Stimulated activated CD8-positive, alpha-beta memory T cell treated with anti-CD3 and anti-CD28 coated beads, Interleukin-12 subunit alpha, Interleukin-12 subunit beta, amount 100 ng/mL, for 4 hours (primary cell): Measurements from ENCODE around the gene ASCL2.
"Not testable (repeated sequence)": the region's sequence is repeated elsewhere in the genome, so short reads cannot be mapped to it uniquely, and the experiment has no call there.

ENCODE experiments used
- DNase-seq: peaks from one replicate; pipeline ENCODE4 v3.0.0-alpha.2; 2020; ENCODE audit warnings: low read depth

The ASCL2 gene

DNA sequence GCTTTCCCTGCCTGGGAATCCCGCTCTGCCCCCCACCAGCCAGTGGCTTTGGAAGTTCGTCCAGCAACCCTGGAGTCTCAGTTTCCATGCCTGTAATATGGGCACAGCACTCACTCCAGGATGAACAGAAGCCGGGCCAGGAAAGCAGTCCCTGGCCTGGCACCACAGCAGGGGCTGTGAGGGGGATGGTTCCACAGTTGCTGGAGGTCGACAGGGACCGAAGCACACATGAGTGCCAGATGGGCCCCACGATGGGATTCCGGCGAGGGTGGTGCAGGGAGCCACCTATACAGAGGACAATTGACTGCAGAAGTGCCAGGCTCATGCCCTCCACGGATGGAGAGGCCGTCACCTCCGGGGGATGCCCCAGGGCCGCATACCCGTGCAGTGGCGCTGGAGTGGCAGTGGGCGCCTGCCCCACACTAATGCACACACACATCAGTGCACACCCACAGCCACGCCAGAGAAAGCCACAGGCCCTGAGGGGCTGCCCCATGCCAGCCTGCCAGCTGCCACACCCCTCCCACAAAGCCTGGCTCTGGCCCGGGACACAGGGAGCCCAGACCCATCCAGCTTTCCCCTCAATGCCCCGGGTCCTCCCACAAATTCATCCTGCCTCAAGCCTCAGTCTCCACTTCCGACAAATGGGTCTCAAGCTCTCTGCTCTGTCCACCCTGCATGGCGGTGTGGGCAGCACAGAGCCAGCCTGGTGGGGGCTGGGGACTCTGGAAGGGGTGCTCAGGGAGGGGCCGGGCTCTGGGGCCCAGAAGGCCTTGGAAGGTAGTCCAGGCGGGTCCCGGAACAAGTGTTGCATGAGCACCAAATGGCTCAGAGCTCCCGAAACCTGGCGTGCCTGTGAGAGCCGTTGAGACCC lies 9.7 kb downstream of the ASCL2 start:
- no peak for DNase-seq

GRCh38 chr11:2259897-2260451 lies 10.4 kb downstream of the ASCL2 start:
- no peak for DNase-seq

DNA sequence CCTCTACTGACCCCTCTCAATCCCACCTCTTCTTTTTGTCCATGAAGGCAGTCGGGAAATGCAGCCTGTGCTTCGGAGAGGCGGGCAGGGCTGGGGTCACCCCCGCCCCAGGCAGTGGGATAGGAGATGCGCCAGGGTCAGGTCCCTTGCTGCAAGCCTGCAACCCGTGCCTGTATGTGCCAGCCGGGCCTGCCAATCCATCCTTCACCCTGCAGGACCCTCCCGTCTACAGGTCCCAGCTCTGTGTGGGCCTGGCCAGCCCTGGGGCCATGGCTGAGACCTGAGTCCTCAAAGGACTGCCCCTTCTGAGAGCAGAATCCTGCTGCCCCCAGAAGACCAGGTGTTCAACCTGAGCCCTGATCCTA lies 10.9 kb downstream of the ASCL2 start:
- DNase-seq, result no peak

GRCh38 chr11:2258501-2259465 lies 11.6 kb downstream of the ASCL2 start:
- DNase-seq, result no peak

- DNase-seq, result no peak
Measured at GRCh38 chr11:2256951-2257700, 13.3 kb downstream of the ASCL2 start.

DNA sequence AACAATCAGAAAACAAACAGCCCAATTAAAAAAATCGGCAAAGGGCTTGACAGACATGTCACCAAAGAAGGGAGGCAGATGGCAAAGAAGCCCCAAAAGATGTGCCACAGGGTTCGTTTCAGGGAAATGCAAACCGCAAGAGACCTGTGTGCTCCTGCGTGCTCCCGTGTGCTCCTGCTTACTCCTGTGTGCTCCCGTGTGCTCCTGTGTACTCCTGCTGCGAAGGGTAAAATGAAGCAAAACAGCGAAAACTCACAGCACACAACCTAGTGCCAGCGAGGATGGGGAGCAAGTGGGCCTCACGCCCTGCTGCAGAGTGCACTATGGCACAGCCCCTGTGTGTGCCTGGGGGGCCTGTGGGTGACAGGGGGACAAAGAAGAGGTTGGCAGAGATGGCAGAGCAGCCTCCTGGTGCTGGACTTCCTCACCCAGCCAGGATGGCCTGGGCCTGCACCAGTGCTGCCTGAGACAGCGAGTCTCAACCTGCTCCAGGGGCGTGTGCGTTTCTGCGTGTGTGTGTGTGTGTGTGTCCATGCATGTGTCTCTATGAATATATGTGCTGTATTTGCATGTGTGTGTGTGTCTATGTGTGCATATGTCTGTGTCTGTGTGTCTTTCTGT lies 14.0 kb downstream of the ASCL2 start:
- DNase-seq, result no peak

DNA sequence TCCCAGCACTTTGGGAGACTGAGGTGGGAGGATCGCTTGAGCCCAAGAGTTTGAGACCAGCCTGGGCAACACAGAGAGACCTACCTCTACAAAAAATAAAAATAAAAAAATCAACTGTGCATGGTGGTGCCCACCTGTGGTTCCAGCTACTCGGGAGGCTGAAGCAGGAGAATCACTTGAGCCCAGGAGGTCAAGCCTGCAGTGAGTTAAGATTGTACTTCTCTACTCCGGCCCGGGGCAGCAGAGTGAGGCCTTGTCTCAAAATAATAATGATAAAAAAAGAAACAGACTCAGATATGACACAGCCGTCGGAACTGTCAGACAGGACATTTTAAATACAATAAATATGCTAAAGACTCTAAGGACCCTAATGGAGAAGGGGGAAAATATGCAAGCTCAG lies 18.4 kb downstream of the ASCL2 start:
- DNase-seq, result no peak

- DNase-seq, result no peak
Measured at GRCh38 chr11:2251138-2251537, 19.2 kb downstream of the ASCL2 start.

DNA sequence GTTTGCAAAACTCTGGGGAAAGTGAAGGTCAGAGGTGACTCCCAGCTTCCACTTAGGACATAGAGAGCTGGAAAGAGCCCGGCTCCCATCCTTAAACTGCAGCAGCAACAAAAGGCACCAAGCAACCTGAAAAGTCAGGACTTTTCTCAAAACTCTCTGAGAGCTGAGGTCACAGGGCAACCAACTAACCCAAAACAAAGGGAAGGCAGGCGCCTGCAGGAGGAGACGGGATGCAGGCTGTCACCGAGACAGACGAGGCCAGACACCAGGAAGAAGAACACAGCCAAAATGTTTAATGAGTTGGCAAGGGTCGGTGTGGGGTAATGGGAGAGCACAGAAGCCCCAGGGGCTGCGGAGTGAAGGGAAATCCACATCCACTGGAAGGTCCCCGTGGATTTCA lies 19.9 kb downstream of the ASCL2 start:
- DNase-seq, result no peak

GRCh38 chr11:2250041-2250440 lies 20.3 kb downstream of the ASCL2 start:
- no peak for DNase-seq

DNA sequence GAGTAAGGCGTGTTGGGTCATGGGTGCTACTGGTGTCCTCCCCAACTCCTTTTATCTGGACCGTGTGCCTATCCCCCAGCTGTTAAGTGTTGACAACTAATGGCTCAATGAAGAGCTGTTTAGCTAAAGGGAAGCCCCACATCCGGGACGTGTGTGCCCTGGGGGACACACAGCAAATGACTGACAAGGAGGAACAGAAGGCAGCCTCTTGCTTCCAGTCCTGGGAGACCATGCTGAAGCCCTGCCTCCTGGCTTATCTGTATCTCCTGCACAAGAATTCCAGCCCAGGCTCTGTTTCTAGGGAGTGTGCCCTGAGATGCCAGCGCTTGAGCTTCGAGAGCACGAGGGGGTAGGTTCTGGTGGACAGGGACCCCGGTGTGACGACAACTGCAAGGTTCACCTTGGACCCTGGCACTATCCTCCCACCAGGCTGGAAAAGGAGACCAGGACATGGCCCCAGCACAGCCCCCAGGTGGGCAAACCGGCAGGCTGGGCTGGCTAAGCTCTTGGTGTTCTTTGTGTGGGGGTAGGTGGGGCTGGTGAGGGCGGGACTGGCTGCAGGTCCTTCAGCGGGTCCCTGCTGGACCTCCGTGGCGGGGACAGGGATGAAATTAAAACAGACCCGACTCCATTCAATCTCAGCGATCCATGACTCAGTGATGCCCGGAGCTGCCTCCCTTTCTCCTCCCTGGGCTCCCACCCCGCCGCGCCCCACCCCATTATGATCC lies 21.0 kb downstream of the ASCL2 start:
- DNase-seq, result no peak

DNA sequence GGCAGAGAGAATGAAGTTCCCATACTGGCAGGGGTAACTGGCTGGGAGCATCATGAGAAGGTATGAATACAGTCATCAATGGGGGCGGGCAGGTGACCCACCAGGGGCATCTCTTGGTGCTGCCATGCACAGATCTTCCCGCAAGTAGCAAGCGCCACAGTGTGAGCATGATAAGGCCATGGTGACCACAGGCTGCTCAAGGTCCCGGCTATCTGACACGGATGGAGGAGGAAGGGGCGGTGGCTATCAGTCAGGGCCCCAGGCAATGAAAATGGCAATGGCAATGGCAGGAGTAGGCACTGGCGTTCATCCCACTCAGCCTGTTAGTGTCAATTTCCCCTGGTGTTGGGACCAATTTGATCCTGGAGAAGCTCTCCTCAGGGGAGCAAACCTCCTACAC lies 21.6 kb downstream of the ASCL2 start:
- no peak for DNase-seq

- no peak for DNase-seq
Measured at GRCh38 chr11:2248242-2248641, 22.1 kb downstream of the ASCL2 start.

GRCh38 chr11:2247496-2247895 lies 22.9 kb downstream of the ASCL2 start:
- no peak for DNase-seq

- DNase-seq, result no peak
Measured at GRCh38 chr11:2240834-2241233, 29.6 kb downstream of the ASCL2 start.

DNA sequence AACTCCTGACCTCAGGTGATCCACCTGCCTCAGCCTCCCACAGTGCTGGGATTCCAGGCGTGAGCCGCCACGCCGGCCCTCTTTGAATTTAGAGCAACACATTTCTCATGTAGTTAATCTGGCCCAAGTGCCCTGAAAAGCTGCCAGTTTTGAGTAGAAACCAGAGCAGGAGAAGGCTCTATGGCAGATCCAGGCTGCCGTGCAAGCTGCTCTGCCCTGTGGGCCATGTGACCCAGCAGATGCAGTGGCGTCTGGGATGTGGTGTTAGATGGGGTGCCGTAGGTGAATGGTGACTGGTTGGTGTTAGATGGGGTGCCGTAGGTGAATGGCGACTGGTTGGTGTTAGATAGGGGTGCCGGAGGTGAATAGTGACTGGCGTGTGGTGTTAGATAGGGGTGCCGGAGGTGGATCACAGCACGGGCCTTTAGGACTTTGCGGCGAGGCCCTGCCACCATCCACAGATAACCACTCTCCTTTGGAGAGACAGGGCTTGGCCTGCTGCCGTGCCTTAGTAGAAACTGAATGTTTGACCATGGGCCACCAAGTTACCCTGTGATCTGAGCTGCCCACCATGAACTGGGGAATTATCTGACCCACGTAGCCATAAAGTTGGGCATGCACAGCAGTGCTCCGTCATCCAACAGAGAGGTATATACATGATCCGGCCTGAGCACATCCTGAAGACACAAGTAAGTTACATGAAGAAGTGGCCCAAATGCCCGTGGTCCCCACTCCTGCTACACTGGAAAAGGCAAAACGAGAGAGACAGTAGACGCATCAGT lies 32.7 kb downstream of the ASCL2 start:
- no peak for DNase-seq

- DNase-seq, result not testable (repeated sequence)
Measured at GRCh38 chr11:2236381-2237134, 33.8 kb downstream of the ASCL2 start.

GRCh38 chr11:2235588-2236326 lies 34.6 kb downstream of the ASCL2 start:
- DNase-seq, result no peak

GRCh38 chr11:2234963-2235362 lies 35.4 kb downstream of the ASCL2 start:
- DNase-seq, result no peak
